Stimulated activated CD8-positive, alpha-beta memory T cell treated with anti-CD3 and anti-CD28 coated beads, Interleukin-12 subunit alpha, Interleukin-12 subunit beta, amount 100 ng/mL, for 24 hours (primary cell): Measurements from ENCODE around the gene SLX9.

Experiments used
- DNase-seq: peaks from one replicate; pipeline ENCODE4 v3.0.0-alpha.2; 2020; ENCODE audit errors: extremely low read depth

Gene SLX9, protein sequence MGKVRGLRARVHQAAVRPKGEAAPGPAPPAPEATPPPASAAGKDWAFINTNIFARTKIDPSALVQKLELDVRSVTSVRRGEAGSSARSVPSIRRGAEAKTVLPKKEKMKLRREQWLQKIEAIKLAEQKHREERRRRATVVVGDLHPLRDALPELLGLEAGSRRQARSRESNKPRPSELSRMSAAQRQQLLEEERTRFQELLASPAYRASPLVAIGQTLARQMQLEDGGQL

GRCh38 chr21:44939532-44940115 is at the start of gene SLX9:
Gene SLX9, plus strand, starts transcription at chr21:44940029. Its CDS starts 29 bp downstream, at chr21:44940058.
- peak; percentile 67 for DNase-seq

DNA sequence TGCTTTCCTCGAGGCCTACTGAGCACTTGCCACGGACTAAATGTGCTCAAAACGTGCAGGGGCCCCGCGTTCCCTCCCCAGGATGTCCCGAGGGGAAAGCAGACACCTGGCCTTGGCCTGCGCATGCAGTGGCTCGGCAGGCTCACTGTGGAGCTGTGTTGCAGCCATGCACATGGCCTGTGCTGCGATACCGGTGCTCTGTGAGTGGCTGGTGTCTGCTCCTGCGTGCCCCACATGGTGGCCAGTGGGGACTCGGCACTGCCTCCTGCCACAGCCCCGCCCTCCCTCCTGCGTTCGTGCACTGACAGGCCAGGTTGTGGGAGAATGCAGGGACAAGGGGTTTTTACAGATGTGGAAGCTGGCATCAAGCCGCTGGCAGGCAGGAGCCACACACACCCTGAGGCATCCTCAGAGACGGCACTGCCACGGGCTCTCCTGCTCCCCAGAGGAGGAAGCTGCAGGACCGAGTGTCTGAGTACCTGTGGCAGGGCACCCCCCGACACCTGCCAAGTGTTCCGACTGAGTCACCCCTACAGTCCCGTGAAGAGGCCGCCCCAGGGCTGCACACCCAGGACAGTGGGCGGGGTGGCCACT is 49.4 kb upstream of the SLX9 start:
- DNase-seq, result no peak

DNA sequence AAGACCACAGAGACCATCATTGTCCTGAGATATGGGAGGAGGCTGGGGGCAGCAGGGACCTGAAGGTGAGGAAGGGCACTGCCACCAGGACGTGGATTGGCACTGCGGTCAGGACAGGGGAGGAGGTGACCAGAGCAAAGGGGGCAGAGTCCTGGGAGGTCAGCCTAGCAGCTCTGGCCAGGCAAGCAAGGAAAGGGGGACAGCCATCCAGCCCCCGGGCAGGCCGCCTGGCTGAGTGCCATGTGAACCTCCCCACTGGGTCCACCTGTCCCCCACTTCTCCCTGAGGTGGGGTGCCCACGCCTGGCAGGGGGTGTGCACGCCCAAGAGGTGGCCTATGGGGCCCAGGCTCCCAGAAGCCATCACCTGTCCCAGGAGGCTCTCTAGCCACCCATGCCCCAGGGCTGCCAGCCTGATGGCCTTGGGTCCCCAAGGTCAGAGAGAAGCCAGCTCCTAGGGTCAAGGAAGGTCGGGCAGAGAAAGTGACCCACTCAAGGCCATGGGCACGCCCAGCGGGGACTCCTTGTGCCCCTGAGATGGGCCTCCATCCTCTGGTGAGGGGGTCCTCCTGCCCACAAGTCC is 48.8 kb upstream of the SLX9 start:
- DNase-seq, result no peak

GRCh38 chr21:44891631-44892031 is 48.2 kb upstream of the SLX9 start:
- DNase-seq, result no peak

DNA sequence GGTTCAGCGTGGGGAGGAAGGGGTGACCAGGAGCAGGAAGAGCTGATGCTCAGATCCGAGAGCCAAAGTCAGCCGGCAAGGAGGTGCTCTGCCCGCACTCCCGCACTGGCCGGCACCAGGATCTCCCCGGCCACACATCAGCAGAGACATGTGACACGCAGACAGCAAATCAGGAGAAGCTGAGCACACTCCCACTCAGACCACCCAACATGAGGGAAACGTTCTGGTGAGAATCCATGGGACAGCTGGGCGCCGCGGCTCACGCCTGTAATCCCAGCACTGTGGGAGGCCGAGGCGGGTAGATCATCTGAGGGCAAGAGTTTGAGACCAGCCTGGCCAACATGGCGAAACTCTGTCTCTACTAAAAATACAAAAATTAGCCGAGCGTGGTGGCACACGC is 47.7 kb upstream of the SLX9 start:
- no peak for DNase-seq

- peak; percentile 49 for DNase-seq
These were observed 47.1 kb upstream of the SLX9 start for GRCh38 chr21:44892536-44893277.

- no peak for DNase-seq
These were observed 46.6 kb upstream of the SLX9 start for GRCh38 chr21:44893278-44893556.

DNA sequence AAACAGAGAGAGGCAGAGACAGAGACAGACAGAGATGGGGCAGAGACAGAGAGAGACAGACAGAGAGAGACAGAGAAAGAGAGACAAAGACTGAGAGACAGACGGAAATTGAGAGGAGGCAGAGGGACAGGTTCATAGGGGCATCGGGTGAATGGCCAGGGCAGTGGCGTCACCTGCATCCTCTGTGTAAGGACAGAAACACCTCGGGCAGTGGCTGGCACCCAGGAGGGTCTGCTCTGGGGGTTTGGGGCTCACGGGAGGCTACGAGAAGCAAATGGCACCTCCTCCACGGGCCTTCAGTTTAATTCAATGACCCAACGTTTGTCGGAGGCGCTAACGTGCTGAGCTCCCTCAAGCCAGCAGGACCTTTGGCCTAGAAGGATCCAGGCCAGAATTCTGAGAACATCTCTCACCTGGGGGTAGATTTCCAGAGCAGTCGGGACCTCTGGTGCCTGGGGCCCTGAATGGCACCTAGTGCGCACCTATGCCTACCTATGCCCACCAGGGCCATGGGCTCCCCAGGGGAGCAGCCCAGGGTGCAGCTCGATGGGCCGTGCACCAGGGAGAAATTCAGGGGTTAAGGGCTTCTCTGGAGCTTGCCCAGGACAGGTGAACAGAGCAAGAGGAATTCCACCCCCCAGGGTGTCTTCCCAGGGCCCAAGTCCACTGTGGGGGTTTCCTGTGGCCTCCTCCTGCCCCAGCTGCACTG is 45.7 kb upstream of the SLX9 start:
- DNase-seq, result no peak

GRCh38 chr21:44894687-44895302 is 45.0 kb upstream of the SLX9 start:
- DNase-seq, result no peak

DNA sequence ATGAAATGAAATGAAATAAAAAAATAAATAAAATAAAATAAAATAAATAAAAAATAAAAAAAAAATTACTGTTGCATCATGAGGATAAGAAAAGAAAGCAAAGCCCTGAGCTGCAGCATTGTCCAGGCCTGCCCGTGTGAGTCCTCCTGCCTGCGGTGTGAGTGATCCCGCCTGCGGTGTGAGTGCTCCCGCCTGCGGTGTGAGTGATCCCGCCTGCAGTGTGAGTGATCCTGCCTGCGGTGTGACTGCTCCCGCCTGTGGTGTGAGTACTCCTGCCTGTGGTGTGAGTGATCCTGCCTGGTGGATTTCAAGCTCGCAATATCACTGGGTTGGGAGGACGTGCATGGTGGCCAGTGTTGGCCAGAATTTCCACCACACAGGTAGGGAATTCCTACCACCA is 44.0 kb upstream of the SLX9 start:
- DNase-seq, result no peak

DNA sequence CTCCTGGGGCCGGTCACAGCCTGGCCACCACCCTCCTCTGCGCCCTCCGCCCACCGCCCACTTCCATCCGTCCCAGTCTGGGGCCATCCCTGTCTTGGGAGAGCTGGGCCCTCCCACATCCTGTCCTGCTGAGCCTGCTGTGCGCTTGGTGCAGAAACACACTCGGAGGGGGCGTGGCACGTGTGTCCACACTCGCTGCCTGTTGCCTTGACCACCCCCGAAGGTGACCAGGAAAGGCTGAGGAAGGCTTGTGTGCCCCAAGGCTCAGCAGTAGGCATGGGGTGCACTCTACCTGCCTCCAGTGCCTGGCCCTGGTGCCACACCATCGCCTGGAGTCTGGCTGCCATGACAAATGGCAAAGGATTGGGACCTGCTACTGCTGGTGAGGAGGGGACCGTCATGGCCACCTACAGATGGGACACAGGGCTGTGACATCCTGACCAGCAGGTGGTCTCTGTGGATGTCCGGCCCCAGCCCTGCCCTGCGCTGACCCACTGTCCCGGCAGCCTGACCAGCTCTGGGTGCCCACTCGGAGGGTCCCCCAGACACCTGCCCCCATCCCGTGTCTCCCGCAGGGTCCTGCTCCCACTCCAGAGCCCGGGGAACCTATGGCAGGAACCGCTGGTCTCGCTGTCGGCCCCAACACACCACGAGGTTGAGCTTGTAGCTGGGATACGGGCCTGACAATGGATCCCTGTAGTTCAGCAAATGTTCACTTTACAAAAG is 43.1 kb upstream of the SLX9 start:
- no peak for DNase-seq

DNA sequence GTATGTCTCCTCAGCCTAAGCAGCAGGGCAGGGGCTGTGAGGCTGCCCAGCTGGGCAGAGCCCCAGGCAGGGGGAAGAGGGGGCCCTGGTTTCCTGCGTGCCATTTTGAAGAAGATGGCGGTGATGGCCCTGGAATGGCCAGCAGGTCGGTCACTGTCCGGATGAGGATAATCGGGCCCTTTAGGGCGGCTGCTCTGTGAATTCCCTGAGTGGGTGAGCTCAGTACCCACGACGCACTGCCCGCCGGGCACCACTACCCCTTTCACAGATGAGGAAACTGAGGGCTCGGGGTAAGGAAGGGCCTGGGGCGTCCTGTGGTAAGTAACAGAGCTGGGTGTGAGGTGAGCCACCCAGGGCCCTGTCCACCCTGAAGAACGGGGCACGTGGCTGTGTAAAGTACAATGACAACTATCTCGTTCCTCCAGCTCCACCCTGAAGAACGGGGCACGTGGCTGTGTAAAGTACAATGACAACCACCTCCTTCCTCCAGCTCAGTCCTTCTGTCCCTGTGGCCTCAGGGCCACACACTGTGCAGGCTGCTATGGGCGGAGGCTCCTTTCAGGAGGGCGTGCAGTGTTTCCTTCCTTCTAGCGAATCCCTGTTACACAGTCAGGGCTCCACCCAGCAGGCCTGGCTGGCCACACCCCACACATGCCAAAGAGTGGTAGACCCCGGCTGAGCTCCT is 42.4 kb upstream of the SLX9 start:
- DNase-seq, result no peak

DNA sequence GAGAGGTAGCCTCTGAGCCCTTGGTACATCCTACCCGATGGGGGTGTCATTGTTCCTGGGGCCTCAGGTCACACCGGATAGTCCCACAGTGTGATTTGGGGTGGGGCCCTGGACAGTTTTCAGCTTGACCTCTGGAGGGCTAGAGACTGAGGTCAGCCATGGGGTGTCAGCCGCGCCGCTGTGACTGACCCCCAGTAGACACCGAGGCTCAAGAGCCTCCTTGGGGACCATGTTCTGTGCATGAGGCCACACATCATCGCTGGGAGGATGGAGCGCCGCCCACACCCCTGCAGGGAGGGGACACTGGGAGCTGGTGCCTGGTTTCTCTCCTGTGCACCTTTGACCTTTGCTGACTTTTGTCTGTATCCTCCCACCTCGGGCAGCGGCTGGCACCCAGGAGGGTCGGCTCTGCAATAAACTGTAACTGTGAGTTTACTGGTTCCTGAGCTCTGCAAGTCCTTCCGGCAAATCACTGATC is 41.8 kb upstream of the SLX9 start:
- DNase-seq, result no peak

DNA sequence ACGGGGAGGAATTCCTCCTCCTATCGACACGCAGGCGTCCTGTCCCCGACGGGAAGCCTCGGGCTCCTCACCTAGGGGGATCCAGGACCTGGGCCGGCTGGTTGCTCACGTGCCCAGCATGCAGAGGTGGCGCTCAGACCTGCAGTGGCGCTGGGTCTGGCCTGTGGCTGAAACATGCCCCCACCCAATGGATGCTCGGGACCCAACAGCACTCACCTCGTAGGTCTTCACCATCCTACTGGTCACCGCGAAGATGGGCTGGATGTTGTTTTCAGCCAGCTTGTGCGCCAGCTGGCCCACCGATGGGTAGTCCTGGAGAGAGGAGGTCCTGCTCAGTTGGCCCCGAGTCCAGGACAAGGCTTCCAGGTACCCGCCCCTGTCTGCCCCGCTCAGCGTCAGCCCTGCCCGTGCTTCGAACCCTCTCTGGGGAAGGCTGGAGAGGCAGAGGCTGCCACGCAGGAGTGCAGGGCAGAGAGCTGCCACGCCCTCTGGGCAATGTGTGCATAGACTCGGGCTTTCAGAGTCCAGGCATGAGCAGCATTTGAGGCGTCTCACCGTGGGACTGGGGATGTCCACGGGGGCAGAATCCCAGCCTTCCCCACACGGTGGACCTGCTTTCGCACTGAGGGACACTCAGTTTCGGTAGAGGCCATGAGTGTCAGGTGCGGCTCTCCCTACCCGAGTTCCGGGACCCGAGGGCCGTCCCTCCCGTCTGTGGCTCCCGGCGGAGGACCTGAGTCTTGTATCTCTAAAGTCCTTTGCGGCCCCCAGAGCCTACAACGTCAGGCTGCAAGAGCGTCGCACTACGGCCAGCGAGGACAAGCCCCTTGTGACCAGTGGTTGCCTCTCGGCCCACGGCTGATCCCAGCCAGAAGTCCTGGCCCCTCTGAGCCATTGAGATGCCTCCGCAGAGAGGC is 40.7 kb upstream of the SLX9 start:
- no peak for DNase-seq

DNA sequence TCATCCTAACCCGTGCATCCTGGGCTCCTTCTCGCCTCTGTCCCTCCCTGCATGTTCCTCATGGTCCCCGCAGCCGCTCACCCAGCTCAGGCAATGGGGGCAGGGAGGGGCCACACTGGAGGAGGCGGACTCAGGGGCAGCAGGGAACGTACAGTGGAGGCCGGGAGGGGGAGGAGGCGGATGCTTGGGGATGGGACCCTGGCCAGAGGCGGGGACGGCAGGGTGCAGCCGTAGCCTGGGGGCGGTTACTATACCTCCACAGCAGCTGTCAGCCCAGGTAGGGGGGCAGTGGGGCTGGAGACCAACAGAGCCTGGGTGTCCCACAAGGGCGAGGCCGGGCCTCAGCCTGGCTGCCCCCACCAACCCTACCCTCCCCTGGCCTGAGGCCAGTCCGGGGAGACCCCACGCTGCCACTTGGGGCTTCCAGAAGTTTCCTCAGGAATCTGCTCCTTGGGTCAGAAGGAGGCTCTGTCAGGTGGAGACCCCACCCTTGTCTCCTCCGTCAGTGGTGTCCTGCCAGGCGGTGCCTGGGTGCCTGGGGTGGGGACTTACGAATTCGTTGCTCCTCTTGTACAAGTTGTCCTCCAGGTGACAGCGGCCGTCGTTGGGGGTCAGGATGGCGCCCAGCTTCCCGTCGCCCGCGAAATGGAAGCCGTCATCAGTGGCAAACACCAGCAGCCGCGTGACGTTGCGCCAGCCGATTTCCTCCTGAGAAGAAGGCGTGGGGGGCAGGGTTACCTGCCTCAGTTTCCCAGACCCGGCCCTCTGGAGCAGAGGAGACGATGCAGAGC is 39.9 kb upstream of the SLX9 start:
- no peak for DNase-seq

- no peak for DNase-seq
These were observed 39.1 kb upstream of the SLX9 start for GRCh38 chr21:44900559-44901251.

DNA sequence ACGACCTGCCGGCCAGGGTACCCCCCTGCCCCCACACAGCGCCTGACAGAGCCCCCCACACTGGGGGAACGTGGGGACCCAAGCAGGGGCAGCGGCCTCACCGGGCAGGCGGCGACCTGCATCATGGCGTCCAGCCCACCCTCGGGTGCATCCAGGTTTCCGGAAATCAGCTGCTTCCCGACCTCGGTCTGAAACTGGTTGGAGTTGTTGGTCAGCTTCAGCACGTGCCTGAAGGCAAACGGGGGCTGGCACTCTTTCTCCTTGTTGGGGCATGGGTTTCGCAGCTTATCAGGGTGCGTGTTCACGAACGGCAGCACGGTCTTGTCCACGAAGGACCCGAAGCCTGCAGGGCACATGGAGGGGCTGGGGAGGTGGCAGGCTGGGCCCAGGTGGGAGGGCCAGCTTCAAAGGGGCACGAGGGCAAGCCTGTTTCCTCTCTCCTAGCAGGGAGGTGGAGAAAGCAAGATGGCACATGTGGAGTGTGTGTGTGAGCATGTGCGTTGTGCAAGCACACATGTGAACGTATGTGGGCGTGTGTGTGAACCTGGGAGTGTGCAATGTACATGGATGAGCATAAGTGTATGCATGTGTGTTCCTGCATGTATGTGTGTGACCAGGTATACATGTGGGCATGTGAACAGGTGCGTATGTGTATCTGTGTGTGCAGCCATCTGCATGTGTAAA is 38.3 kb upstream of the SLX9 start:
- no peak for DNase-seq
